ENCODE results near the gene ITGA3. TPM values are rescaled to one million over a fixed set of nuclear protein-coding genes. Genes with fewer than 3 reads are reported as not detected.

Gene ITGA3
- total RNA-seq, 1 experiment from 2014 or later = 392 TPM

DNA sequence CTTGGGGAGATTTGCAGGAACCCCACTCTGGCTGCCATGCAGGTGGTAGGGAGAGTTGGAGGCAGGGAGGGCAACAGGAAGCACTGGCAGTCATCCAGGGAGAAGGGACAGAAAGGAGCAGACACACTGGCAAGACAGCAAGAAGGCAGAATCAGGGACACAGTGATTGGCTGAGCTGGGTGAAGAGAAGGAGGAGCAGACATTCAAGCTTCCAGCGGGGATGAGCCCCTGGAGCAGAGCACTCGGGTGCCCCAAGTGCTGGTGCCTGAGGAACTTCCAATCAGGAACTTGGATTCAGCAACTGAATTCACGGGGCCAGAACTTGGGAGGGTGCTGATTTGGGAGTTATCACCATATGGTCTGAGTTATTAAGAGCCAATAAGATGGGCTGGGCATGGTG lies 6.3 kb upstream of the ITGA3 start:
- ChIA-PET RAD21 (ENCODE audit: low non-redundant PET in 1 of 2, low total read pairs in 2 of 2, uncharacterized antibody in 2 of 2, unreplicated experiment in 2 of 2) (no interaction called here), POLR2A (interaction anchor here (0.9 to 1.3 kb wide), 2 partner anchors 11 to 22 kb away, joined by 3 to 9 read pairs; no protein-coding TSS in a partner anchor), CTCF (interaction anchor here (1.4 kb wide), 1 partner anchor 22 kb away, joined by 7 read pairs; no protein-coding TSS in a partner anchor)
- H2AFZ ChIP-seq (ENCODE audit: low read depth, low read length, poor library complexity, severe bottlenecking) = no peak overlapping the region
- no peaks in the 10 kb centered on the region for H3K27me3 ChIP-seq (ENCODE audit: insufficient read depth, low read length)
- H3K36me3 ChIP-seq (ENCODE audit: control insufficient read depth in 1 of 2, insufficient read depth in 2 of 2, low read length in 2 of 2) = no peaks in the 10 kb centered on the region
- TF ChIP-seq, protein P1, sequence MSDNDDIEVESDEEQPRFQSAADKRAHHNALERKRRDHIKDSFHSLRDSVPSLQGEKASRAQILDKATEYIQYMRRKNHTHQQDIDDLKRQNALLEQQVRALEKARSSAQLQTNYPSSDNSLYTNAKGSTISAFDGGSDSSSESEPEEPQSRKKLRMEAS (IDR thresholded peaks at IDR 0.05) = no peak
- TF ChIP-seq POLR2A (IDR thresholded peaks at IDR 0.05; ENCODE audit: borderline replicate concordance, extremely low read depth, insufficient read depth, insufficient read length) = no peak
- no peak for TF ChIP-seq CEBPB (IDR thresholded peaks at IDR 0.05; ENCODE audit: low read depth)
- no peak for TF ChIP-seq SP1 (IDR thresholded peaks at IDR 0.05; ENCODE audit: low read depth)
- TF ChIP-seq, protein P2, sequence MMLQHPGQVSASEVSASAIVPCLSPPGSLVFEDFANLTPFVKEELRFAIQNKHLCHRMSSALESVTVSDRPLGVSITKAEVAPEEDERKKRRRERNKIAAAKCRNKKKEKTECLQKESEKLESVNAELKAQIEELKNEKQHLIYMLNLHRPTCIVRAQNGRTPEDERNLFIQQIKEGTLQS (IDR thresholded peaks at IDR 0.05) = no peak
- TF ChIP-seq EGR1 (IDR thresholded peaks at IDR 0.05; ENCODE audit: low read depth) = no peak
- no peak for TF ChIP-seq FOSL1 (IDR thresholded peaks at IDR 0.05; ENCODE audit: low read depth)
- TF ChIP-seq SIN3A (IDR thresholded peaks at IDR 0.05; ENCODE audit: low read depth) = no peak
- TF ChIP-seq, protein P3, sequence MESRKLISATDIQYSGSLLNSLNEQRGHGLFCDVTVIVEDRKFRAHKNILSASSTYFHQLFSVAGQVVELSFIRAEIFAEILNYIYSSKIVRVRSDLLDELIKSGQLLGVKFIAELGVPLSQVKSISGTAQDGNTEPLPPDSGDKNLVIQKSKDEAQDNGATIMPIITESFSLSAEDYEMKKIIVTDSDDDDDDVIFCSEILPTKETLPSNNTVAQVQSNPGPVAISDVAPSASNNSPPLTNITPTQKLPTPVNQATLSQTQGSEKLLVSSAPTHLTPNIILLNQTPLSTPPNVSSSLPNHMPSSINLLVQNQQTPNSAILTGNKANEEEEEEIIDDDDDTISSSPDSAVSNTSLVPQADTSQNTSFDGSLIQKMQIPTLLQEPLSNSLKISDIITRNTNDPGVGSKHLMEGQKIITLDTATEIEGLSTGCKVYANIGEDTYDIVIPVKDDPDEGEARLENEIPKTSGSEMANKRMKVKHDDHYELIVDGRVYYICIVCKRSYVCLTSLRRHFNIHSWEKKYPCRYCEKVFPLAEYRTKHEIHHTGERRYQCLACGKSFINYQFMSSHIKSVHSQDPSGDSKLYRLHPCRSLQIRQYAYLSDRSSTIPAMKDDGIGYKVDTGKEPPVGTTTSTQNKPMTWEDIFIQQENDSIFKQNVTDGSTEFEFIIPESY (IDR thresholded peaks at IDR 0.05; ENCODE audit: extremely low read depth, insufficient replicate concordance, low read length) = no peak
- TF ChIP-seq ZNF274 (IDR thresholded peaks at IDR 0.05; ENCODE audit: low read depth, low read length) = no peak
- TF ChIP-seq RAD21 (IDR thresholded peaks at IDR 0.05; ENCODE audit: low read depth) = no peak
- H3K9me3 ChIP-seq (ENCODE audit: control insufficient read depth in 1 of 2, insufficient read depth in 1 of 2, low read depth in 1 of 2, low read length in 2 of 2) = no peaks in the 10 kb centered on the region
- peaks cover 74 to 85% of the 10 kb centered on the region in 2 experiments for H3K4me1 ChIP-seq (ENCODE audit: control insufficient read depth in 1 of 2, insufficient read depth in 2 of 2, low read length in 2 of 2)
- H3K27ac ChIP-seq (ENCODE audit: low read depth, low read length) = peak overlapping the region; percentile 93
- no TSS peak for BruUV-seq (replicated peaks)
- peak overlapping the region in 1 of 2 experiments; percentile 5; a peak in 1 of 4 replicates for H3K4me3 ChIP-seq (replicated peaks in 1 of 2; ENCODE audit: low read depth in 1 of 2, low read length in 2 of 2)
- DNase-seq (ENCODE audit: low read depth, low spot score) = no peak
- peak; percentile 29 for ATAC-seq
- H3K9ac ChIP-seq (ENCODE audit: low read length) = no peak overlapping the region
- no peaks in the 10 kb centered on the region for H4K20me1 ChIP-seq (ENCODE audit: insufficient read depth)
- no peaks in the 10 kb centered on the region for H3K79me2 ChIP-seq (ENCODE audit: insufficient read depth, low read length)
- peak overlapping the region; percentile 87 for H3K4me2 ChIP-seq (ENCODE audit: low read length)
- intact Hi-C loops (cut with micrococcal nuclease) = no loop called here
- no peaks in the 10 kb centered on the region for H3K9me2 ChIP-seq (ENCODE audit: insufficient read depth)
